Measurements from ENCODE around the gene DNER.

GRCh38 chr2:229378386-229378785 lies 336.0 kb downstream of the DNER start:
- TF ChIP-seq EZH2 (IDR thresholded peaks at IDR 0.05; ENCODE audit: borderline replicate concordance, low read length): no peak
- TF ChIP-seq, protein P1, sequence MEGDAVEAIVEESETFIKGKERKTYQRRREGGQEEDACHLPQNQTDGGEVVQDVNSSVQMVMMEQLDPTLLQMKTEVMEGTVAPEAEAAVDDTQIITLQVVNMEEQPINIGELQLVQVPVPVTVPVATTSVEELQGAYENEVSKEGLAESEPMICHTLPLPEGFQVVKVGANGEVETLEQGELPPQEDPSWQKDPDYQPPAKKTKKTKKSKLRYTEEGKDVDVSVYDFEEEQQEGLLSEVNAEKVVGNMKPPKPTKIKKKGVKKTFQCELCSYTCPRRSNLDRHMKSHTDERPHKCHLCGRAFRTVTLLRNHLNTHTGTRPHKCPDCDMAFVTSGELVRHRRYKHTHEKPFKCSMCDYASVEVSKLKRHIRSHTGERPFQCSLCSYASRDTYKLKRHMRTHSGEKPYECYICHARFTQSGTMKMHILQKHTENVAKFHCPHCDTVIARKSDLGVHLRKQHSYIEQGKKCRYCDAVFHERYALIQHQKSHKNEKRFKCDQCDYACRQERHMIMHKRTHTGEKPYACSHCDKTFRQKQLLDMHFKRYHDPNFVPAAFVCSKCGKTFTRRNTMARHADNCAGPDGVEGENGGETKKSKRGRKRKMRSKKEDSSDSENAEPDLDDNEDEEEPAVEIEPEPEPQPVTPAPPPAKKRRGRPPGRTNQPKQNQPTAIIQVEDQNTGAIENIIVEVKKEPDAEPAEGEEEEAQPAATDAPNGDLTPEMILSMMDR (IDR thresholded peaks at IDR 0.05; ENCODE audit: low read length): no peak
